GM21619 (cell line): ENCODE data around the gene TMEM19.

Experiments used
- ATAC-seq: cut with Tn5 transposase; IDR thresholded peaks from one replicate; pipeline ENCODE4 v1.9.1; 2021; ENCODE audit not compliant: unreplicated experiment

TMEM19 gene

GRCh38 chr12:71710276-71711125 is 24.6 kb downstream of the TMEM19 start:
- ATAC-seq, result no peak

GRCh38 chr12:71718611-71719010 is 32.7 kb downstream of the TMEM19 start:
- ATAC-seq, result no peak

- ATAC-seq, result no peak
Measured at GRCh38 chr12:71719647-71720370, 33.9 kb downstream of the TMEM19 start.

GRCh38 chr12:71721783-71722505 is 36.1 kb downstream of the TMEM19 start:
- no peak for ATAC-seq

- ATAC-seq, result no peak
Measured at GRCh38 chr12:71725011-71725410, 39.1 kb downstream of the TMEM19 start.

GRCh38 chr12:71726548-71726947 is 40.7 kb downstream of the TMEM19 start:
- no peak for ATAC-seq

GRCh38 chr12:71727958-71728357 is 42.1 kb downstream of the TMEM19 start:
- ATAC-seq, result no peak

GRCh38 chr12:71730936-71731335 is 45.1 kb downstream of the TMEM19 start:
- ATAC-seq, result no peak

- ATAC-seq, result no peak
Measured at GRCh38 chr12:71731439-71732356, 45.8 kb downstream of the TMEM19 start.

- ATAC-seq, result no peak
Measured at GRCh38 chr12:71732357-71732712, 46.5 kb downstream of the TMEM19 start.

- no peak for ATAC-seq
Measured at GRCh38 chr12:71737197-71737596, 51.3 kb downstream of the TMEM19 start.

- ATAC-seq, result no peak
Measured at GRCh38 chr12:71742998-71743397, 57.1 kb downstream of the TMEM19 start.

GRCh38 chr12:71744522-71745300 is 58.8 kb downstream of the TMEM19 start:
- no peak for ATAC-seq

GRCh38 chr12:71746974-71747611 is 61.2 kb downstream of the TMEM19 start:
- peak; percentile 92 for ATAC-seq

GRCh38 chr12:71748081-71748850 is 62.4 kb downstream of the TMEM19 start:
- ATAC-seq, result no peak

GRCh38 chr12:71749666-71750065 is 63.8 kb downstream of the TMEM19 start:
- no peak for ATAC-seq

GRCh38 chr12:71752891-71753290 is 67.0 kb downstream of the TMEM19 start:
- no peak for ATAC-seq
